Eye (tissue), 1 donor: ENCODE results near the gene CDH23.

ENCODE experiments used
- DNase-seq: peaks from one replicate; pipeline ENCODE4 v3.0.0-alpha.2; 2015

The CDH23 gene

DNA sequence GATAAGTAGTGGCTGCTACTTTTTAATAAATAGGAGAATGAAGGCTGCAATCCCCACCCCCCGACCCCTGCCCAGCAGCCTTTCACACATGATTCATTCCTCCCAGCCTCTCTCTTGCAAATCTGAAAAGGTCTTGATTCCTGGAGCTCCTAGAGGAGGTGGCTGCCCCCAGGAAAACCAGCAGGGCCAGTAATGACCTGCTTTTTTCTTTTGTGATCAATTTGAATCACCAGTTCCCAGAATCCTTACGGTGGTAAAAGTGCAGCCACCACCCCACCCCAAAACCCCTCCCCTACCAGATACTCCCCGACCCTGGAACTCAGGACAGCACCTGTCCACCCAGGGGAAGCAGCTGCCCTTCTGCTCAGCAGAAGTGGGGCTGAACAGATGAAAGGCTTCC is 213.9 kb downstream of the CDH23 start:
- no peak for DNase-seq

DNA sequence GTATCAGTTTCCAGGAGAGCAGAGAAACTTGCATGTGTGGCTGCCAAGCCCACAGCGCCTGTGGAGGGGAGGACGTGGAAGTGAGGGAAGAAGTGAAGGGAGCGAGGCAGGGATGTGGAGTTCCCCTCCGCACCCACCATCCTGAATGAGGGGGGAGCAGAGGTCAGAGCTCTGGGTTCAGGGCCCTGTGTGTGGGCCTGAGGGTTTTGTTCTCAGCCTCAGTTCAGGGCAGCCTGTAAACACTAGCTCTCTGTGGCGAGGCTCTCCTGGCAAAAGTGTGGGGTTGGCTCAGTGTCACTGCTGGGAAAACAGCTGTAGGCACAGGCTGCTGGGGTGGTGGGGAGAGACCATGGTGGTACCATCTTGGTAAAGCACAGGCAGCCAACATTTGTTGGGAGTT is 214.4 kb downstream of the CDH23 start:
- no peak for DNase-seq

DNA sequence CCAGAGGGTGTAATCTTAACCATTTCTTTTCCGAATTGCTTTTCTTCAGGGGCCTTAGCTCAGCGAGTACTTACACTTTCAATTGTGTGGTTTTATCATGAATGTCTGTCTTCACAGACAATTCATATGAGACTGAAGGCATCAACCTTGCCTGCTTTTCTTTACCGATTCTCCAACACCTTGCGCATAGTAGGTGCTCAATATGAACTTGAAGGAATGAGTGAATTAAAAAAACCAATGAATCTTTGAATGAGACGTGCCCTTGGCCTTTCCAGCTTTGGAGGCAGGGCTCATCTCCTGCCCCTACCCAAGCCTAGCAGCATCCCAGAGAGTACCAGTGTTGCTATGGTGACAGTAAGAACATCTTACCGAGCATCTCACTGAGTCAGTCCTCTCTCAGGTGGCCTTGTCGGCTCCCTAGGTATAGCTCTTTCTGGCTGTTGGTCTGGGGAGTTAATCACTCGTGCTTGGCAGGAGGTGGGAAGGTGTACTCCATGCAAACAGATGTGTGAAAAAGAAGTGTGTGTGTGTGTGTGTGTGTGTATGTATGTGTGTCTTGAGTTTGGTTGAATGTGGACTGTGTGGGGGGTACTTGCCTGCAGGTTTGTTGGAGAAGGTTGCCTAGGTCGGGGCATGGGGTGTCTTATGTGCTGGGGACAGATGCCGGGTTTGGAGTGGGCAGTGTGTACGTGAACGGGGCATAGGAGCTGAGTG is 215.1 kb downstream of the CDH23 start:
- no peak for DNase-seq

DNA sequence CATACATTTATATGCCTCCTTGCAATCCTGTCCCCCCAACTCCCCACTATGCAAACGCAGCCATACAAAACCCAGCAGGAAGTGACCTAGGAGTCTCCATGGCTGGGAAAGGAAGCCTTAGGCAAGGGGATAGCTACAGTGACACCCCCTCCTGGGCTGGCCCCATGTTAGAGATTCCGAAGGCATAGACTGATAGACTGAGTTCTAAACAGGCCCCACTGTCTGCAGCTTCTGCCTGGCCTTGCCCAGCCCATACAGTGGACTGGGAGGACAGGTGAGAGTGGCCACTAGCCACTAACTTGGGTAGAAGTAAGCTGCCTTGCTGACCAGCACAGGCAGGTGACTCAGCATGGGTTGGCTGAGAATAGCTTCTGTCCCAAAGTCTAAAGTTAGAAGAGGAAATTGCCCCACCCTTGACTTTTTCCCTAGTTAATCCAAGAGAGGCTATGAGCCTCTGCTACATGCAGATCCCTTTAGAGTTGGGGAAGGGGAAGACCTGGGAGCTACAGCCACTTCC is 216.6 kb downstream of the CDH23 start:
- no peak for DNase-seq

DNA sequence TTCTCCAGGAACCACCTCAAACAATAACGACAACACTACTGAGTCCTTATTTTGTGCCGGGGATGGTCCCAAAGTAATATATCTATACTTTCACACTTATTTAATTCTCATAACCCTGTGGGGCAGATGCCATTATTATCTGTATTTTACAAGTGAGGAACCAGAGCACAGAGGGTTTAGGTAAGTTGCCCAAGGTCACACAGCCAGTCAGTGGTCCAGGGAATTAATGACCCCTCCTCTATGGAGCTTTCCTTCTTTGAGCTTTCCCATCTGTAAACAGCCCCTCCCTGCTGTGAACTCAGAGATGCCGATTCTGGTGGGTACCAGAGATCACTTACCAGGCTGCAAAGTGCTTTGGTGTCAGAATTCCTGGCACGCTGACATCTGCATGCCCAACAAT is 217.2 kb downstream of the CDH23 start:
- DNase-seq = no peak

DNA sequence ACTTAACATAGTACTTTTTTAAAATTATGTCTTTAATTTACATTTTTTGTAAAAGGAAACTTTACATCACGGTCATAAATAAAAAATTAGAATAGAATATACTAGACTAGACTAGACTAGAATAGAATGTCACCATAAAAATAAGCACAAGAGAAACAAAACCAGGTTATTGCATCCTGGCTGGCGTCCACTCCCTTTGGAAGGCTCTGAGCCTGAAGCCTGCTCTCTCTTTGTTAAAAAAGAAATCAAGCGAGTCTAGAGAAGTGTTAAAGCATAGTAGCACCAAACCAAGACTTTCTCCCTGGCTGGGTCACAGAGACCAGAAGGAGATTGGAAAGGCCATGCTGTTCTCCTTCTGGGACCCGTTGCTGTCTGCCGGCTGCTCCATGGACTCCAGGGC is 218.2 kb downstream of the CDH23 start:
- DNase-seq = no peak

DNA sequence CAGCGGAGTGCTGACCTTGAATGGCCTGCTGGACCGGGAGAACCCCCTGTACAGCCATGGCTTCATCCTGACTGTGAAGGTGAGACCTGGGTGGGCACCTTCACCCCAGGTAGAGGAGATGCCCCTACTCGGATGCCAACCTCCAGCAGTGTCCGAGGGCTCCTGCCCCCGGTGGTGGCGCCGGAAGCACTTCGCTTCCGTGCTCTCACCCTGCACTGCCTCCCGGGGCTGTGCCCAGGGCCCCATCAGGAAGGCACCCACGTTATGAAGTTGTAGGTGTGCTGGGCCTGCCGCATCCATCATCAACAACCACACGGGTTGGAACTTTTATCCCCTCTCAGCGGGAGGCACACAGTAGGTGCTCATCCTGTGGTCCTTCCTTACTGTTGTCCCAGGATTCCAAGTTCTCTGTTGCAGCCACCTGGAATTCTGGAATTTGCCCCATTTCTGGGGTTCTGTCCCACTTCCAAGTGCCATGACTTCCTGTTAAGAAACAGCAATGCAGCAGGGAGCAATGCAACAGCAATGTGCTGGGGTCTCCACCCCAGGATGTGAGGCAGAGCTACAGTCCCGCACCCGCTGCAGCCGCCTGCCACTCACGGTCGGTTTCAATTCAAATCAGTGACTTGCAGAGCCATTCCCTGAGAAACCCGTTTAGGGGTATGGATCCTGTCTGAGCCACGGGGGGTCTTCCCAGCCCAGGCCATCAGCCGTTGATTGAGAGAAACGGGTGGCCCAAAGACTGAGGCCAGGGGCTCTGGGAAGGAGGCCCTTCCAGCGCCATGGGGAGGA is 219.0 kb downstream of the CDH23 start:
- DNase-seq = no peak

DNA sequence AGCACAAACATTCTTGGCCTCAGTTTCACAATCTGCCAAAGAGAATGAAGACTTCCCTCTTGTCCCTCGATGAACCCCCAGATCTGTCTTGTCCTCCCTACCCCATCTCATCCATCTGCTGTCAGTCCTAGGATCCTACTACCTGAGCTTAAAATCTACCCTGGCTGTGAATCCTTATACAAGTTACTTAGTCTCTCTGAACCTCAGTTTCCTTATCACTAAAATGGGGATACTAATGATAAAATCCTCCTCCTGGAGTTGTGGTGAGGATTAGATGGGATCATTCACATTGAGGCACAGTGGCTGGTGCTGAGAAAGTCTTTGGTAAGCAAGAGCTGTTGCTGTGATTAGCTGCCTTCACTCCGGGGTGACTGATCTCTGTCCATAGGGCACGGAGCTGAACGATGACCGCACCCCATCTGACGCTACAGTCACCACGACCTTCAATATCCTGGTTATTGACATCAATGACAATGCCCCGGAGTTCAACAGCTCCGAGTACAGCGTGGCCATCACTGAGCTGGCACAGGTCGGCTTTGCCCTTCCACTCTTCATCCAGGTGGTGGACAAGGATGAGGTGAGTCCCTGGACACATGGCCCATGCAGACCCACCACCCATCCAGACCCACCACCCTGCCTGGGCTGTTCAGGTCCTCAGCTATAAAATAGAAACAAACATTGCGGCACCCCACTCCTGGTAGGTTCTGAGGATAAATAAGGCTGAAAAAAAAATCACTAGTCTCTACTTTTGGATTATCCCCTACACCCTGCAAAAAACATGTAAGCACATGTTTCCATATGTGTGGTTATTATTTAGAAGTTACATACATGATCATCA is 220.3 kb downstream of the CDH23 start:
- DNase-seq = no peak

DNA sequence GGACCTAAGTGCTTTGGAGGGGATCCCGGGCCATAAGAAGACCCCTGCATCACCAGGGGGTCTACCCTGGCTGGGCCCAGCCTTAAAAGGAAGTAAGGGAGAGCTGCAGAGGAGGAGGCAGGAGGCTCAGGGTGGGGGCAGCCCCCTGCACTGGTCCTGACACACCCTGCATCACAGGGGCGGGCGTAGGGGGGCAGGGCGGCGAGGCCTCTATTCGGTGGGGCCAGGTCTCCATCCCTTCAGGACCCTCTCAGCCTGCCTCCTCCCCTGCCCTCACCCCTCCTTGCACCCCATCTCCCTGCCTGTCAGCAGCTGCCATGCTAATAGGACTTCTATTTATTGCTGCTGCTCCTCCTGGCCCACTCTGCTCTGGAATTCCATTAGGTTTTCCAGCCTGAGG is 221.5 kb downstream of the CDH23 start:
- no peak for DNase-seq

DNA sequence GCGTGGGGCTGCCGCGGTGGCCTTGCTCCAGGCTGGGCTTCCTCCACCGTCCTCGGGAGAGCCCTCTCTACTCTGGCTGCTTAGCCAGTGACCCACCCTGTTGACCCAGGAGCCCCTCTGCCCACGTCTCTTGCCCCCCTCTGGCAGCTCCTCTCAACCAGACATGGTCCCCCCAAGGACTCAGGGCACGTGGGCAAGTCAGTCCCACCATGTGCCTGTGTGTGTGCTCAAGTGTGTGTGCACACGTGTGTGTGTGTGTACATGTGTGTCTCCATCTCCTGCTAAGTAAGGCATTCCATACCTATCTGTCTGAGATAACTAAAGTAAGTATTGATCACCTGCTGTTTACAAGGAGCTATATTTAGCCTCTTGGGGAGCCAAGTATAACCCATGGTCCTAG is 221.9 kb downstream of the CDH23 start:
- no peak for DNase-seq

DNA sequence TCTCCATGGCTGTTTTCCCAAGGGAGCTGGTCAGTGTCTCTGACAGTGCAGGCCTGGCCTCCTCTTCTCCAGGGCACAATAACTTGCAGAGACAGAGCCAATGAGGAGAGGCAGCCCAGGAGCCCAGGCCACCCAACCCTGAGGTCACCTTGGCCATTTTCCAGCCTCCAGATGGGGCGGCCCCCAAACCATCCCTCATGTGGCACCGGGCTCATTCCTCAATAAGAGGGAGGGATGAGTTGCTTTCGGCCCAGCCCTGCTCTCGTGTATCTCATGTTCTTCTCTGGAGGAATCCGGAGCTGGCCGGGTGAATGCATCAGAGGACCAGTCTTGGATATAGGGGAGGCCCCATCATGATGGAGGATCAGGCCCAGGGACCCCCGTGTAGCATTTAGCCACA is 223.9 kb downstream of the CDH23 start:
- no peak for DNase-seq

DNA sequence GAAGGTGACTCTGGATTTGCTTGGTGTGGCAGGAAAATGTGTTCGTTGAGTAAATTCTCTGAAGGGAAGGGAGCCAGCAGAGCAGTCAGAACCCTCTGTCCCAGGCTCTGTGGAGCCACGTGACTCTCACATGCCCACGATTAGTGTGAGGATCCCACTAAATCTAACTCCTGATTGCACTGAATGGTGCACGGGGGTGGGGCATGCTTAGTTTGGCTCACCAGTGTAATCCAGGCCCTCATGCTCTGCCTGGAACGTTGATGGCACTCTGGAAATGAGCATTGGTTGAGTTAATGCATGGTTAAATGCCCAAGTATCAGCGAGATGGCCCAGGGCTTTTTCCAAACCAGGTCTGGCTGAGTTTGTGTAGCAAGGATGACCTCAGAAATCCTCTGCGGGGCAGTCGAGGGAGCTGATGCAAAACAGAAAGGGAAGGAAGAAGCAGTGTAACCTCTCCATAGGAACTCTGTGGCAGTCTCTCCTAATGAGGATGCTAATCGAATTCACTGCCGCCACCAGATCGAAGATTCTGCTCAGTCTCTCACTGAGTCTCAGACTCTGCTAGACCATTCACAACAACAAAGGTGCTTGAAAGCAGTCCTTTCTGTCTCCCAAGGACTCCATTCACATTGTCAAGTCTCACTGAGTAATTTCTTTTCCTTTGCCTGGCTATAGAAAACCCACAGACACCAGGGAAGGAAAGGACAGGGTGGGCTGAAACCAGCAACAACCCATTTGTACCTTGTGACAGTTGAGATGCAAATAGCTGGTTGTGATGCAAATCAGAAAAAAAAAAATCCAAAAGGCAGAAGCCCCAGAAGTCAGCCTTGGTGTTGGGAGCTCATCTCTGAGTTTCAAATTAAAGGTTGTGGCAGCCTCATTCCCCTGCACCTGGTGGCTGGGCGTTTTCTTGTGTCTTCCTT is 224.8 kb downstream of the CDH23 start:
- DNase-seq = peak; percentile 64

DNA sequence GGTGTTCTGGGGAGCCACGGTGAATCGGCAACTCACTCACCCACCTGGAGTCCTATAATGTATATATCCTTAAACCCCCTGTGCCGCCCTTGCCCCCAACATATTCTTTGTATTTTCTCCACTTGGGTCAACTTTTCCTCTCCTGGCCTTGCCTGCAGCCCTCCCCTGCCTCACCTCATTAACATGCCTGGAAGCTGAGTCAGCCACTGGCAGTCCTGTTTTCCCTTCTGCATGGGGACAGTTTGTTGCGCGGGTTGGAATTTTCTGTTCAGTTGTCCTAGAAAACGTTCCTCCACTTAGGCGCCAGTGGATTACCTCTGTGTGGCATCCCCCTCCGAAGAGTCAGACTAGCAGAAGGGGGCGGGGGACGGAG is 225.4 kb downstream of the CDH23 start:
- DNase-seq = no peak

DNA sequence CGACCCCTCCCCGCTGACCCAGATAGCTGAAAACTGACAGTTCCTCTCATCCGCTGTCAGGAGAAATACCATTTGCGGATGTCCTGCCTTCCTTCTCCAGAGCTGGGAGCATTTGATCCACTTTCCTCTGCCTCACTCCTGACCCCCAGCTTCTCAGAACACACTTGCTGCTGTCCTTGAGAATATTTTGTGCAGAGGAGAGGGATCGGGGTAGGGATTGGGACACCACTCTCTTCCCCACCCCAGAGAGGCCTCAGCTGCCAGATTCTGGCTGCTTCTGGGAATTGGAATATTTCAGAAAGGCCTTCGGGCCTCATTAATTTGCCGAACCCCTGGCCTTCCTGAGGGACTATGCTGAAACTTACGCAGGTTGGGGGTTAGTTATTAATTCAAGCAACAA is 225.9 kb downstream of the CDH23 start:
- peak; percentile 68 for DNase-seq

DNA sequence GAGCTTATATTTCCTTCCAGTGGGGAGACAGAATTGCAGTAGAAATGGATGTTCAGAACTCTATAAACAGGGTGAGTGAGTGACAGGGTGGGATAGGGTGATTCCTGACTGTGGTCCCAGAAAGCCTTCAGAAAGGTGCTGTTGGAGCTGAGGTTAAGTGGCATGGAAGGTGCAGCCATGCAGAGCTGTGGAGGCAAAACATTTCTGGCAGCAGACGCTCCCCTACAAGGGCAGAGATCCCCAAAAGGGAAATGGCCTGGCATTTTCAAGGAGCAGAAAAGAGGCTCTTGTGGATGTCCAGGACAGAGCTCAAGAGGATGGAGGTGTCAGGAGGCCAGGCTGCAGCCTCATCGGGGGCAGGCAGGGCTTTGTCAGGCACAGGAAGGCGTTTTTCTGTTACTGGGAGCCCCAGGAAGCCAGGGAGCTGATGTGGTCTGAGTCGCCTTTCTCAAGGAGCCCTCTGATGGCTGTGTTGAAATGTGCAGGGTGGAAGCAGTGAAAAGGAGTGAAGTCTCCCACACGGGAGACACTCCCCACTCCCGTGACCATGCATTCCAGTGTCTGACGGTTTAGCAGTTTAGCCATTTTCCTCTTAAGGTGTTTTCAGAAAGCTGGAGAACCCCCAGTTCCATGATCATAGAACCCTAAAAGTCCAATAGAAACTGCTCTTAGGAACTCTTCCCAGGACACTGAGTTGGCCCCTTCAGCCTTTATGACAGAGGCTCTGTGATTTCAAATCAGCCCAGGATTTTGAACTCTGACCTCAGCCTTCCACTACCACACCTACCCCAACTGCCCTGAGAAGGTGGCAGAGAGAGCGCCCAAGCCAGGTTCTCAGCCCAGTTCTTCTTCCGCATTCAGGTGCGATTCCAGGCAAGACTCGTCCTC is 226.6 kb downstream of the CDH23 start:
- peak; percentile 60 for DNase-seq

DNA sequence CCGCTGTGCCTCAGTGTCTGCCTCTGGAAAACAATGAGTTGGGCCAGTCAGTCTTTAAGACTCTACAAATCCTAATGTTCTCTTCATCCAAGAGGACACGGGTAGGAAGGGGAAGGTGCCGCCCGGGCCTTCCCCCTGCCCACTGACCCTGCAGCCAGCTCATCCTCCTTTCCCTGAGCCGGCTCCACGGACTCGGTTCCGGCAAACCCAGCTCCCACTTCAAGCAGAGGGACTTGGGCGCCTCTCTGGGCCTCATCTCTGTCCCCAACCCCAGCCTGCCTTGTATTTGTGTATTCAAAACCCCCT is 227.2 kb downstream of the CDH23 start:
- no peak for DNase-seq

DNA sequence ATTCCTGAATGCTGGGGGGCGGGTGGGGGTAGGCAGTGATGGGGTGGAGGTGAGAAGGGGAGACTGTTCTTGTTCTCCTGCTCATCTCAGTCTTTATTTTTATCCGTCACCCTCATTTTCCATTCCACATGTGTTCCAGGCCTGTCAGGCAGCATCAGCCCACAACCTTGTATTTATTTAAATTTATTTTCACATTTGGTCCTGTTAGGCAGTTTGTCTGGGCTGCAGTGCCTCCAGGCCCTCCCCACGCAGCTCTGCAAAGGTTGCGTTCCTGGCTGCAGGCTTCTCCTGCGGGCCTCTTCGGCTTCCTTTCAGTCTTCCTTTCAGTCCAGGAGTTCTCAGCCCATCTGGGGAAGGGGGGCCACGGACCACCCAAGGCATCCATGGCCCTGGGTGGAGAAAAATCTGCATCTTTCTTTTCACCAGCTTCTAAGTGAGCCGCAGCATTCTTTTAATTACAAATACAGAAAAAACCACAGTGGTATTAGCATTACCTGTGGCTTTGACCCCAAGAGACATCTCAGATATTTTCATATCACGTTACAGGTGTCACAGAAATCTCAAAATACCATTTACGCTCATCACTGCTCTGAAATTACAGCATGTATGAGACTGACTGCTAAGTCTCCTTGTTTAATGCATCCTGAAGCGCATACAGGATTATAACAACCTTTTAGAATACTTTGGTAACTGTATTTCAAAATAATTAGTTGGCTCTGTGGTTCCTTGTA is 228.9 kb downstream of the CDH23 start:
- peak; percentile 57 for DNase-seq

DNA sequence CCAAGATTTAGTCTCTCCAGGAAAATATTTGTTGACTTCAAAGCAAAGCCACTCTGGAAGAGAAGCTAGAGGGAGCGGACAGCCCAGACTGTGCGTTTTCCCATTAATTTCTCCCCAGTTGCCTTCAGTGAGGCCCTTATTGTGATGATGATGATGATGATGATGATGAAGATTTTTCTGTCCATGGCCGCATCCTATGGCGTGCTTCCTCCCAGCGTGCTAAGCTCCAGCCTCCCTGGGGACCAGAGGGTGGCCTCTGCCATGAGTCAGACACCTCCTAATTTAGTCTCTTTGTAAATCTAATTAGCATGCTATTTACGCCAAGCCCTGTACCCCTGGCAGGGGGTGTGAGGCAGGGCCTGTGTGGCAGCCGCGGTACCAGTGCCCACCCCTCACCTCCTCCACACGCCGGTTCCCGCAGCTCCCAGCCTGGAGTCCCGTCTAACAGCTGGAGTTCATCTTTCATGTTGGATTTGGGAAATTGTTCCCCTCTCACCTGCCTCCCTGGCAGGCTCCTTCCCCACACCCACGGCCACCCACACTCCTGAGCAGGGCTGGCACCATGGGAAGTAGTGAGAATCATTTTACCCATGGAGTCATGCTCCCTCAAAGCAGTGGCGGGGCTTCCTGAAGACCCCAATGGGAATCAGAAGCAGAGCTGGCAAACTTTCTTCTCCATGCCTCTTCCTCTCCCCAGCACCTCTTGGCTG is 230.7 kb downstream of the CDH23 start:
- no peak for DNase-seq

DNA sequence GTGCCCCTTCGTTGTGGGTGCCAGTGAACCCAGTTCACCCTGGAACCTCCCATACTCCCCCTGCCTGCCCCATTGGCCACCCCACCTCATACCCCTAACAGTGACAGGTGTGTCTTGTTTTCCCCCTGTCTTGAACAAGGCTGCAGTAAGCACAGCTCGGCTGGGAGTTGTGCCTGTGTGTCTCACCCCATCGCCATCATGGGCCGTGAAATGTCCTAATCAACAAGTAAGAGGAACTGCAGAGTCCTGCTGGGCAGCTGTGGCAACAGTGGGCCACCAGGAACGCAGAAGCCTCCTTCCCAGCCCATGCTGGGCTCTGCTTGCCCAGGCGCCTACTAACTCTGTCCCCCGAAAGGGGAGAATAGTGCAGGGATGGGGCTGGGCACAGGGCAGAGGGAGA is 231.2 kb downstream of the CDH23 start:
- no peak for DNase-seq

DNA sequence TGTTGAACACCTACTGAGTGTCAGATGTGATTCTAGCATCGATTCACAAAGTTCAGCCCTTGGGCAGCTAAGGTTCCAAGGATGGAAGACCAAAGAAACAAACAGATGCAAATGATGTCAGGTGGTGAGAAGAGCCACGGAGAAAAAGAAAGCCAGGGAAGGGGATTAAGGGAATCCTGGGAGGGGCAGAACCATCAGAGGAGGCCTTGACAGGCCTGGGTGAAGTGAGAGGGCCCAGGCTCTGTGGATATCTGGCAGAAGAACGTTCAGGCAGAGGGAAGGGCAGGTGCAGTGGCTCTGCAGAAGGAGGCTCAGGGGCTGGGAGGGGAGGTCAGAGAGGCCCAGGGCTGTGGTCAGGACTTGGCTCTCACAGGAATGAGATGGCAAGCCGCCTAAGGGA is 232.4 kb downstream of the CDH23 start:
- no peak for DNase-seq
